ENCODE data around the gene SCYGR5. TPM values are rescaled to one million over a fixed set of nuclear protein-coding genes. Genes with fewer than 3 reads are reported as not detected.
A peak's percentile ranks its signal among the peaks of the same experiment; 100 is the strongest.
"Not testable (repeated sequence)": the region's sequence is repeated elsewhere in the genome, so short reads cannot be mapped to it uniquely, and the experiment has no call there.

SCYGR5 gene
- total RNA-seq, 6 experiments from 2014 or later = not detected

GRCh38 chr2:227665189-227665940 lies 1.2 kb upstream of the SCYGR5 start:
- no peak overlapping the region for H3K27ac ChIP-seq
- WGBS (ENCODE audit: insufficient coverage, low coverage, low lambda C conversion rate, missing lambda C conversion rate) = 80% methylated on average over 6 of the region's 6 CpGs
- TF ChIP-seq CTCF (IDR thresholded peaks at IDR 0.05) = no peak
- no peak for TF ChIP-seq POLR2A (IDR thresholded peaks at IDR 0.05)
- ATAC-seq (peak in 1 of 4 donors; percentile 56), DNase-seq (no peak)
- no peaks in the 10 kb centered on the region for H3K4me1 ChIP-seq
- H3K4me3 ChIP-seq = no peak overlapping the region
- no peaks in the 10 kb centered on the region for H3K27me3 ChIP-seq
- intact Hi-C loops (cut with DNase I) = no loop called here
- no peaks in the 10 kb centered on the region for H3K36me3 ChIP-seq
- H3K9me3 ChIP-seq = no peaks in the 10 kb centered on the region

DNA sequence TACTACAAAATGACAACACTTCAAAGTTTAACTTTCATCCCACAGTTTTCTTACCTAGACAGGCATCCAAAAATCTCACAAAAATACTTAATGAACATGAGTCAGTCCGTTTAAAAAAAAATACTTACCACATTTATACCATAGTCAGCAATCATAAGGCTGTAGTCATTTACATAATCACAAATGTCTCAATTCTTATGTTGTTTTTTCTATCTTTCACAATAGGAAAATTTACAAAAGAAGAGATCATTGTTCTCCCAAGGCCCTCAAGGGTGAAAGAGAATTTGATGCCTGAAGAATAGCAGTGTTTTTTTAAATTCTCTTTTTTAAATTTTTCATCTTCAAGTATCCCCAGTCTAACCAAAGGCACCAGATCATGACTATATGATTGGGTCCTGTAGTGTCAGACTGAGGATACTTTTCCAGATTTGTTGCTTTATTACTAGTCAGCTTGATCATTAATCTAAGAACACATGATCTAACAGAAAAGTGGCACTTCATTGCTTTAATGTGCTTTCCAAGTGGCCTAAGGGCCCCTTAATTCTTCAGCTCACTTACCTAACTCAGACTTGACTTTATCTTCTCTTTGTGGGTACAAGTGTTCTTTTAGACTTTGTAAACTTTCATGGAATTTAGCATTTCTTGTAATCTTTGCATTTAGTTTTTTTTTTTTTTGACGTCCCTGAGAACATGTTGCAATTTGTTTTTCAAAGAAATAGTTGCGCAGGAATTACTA lies 4.7 kb downstream of the SCYGR5 start:
- WGBS (ENCODE audit: insufficient coverage, low coverage, low lambda C conversion rate, missing lambda C conversion rate) = 54% methylated on average over 3 of the region's 3 CpGs
- TF ChIP-seq CTCF (IDR thresholded peaks at IDR 0.05) = no peak
- TF ChIP-seq POLR2A (IDR thresholded peaks at IDR 0.05) = no peak
- no peaks in the 10 kb centered on the region for H3K4me1 ChIP-seq
- ATAC-seq = no peak
- no peaks in the 10 kb centered on the region for H3K27me3 ChIP-seq
- intact Hi-C loops (cut with DNase I) = no loop called here
- no peak overlapping the region for H3K4me3 ChIP-seq
- no peaks in the 10 kb centered on the region for H3K9me3 ChIP-seq
- no peak overlapping the region for H3K27ac ChIP-seq
- H3K36me3 ChIP-seq = no peaks in the 10 kb centered on the region
- no peak for DNase-seq

DNA sequence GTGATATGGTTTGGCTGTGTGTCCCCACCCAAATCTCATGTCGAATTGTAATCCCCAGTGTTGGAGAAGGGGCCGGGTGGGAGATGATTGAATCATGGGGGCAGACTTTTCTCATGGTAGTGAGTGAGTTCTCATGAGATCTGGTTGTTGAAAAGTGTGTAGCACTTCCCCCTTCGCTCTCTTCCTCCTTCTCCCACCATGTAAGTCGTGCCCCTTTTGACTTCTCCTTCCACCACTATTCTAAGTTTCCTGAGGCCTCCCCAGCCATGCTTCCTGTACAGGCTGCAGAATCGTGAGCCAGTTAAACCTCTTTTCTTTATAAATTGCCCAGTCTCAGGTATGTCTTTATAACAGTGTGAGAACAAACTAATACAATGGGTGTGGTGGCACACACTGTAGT lies 7.0 kb downstream of the SCYGR5 start:
- ATAC-seq; H3K4me3 ChIP-seq; H3K27ac ChIP-seq; H3K27me3 ChIP-seq; intact Hi-C loops (cut with DNase I); H3K36me3 ChIP-seq; H3K4me1 ChIP-seq; H3K9me3 ChIP-seq; DNase-seq: not testable (repeated sequence)
- 72% methylated on average over 5 of the region's 5 CpGs for WGBS (ENCODE audit: insufficient coverage, low coverage, low lambda C conversion rate, missing lambda C conversion rate)

DNA sequence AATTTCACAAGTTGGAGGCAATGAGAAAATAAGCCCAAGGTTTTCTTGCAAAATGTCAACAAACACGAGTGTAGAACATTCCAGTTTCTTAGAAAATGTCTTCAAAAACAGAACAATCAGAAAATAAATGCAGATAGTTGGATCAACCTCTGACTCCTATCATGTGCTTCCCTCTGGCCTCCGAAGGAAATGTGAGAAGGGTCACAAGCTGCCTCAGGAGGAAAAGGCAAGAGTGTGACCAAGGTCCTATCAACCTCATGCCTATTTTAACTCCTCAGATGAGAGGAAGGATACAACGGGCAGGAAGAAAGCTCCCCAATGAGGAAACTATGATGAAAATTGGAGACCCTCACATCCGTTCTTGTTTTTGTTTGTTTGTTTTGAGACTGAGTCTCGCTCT lies 7.9 kb downstream of the SCYGR5 start:
- ATAC-seq (no peak), DNase-seq (no peak)
- Histone ChIP-seq H3K4me3 (no peak overlapping the region), H3K36me3 (no peaks in the 10 kb centered on the region), H3K27ac (no peak overlapping the region), H3K27me3 (no peaks in the 10 kb centered on the region), H3K9me3 (no peaks in the 10 kb centered on the region), H3K4me1 (no peaks in the 10 kb centered on the region)
- intact Hi-C loops (cut with DNase I) = no loop called here
- TF ChIP-seq CTCF (IDR thresholded peaks at IDR 0.05) (no peak), POLR2A (IDR thresholded peaks at IDR 0.05) (no peak)
- 60% methylated on average over 5 of the region's 5 CpGs for WGBS (ENCODE audit: insufficient coverage, low coverage, low lambda C conversion rate, missing lambda C conversion rate)

DNA sequence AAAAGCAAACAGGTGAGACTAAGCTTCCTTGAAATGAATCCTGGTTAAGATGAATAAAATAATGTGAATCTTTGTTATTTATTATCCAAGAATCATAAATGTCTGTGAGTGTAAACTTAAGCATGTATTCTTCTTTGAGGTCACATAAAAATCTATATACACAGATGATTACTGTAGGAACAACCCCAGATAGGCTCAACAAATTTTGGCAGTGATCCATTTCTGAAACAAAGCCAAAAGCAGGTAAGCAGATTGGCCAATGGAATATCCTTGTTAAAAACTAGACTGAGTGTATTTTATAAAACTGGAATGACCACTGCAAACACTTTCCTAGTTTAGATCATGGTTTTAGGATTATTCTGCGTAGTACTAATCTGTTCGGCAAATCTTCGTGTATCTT lies 11.3 kb downstream of the SCYGR5 start:
- Histone ChIP-seq H3K4me1 (no peaks in the 10 kb centered on the region), H3K27ac (no peak overlapping the region), H3K4me3 (no peak overlapping the region), H3K9me3 (no peaks in the 10 kb centered on the region), H3K27me3 (no peaks in the 10 kb centered on the region), H3K36me3 (no peaks in the 10 kb centered on the region)
- no peak for TF ChIP-seq POLR2A (IDR thresholded peaks at IDR 0.05)
- TF ChIP-seq CTCF (IDR thresholded peaks at IDR 0.05) = no peak
- no peak for ATAC-seq
- intact Hi-C loops (cut with DNase I) = no loop called here
- no peak for DNase-seq
- 87% methylated on average over 3 of the region's 3 CpGs for WGBS (ENCODE audit: insufficient coverage, low coverage, low lambda C conversion rate, missing lambda C conversion rate)

Data from right lobe of liver (tissue), 6 donors.